SKM-1 (cell line): ENCODE data around the gene KCNG2.

Source experiments
- DNase-seq: peaks from one replicate; lab custom pipeline; 2025; ENCODE audit not compliant: unreplicated experiment; lab: John Stamatoyannopoulos, UW

KCNG2 gene

GRCh38 chr18:79784965-79785770 lies 12.6 kb upstream of the KCNG2 start:
- no peak for DNase-seq

- DNase-seq: no peak
Observed at GRCh38 chr18:79785831-79786230, 11.9 kb upstream of the KCNG2 start.

- no peak for DNase-seq
Observed at GRCh38 chr18:79786304-79786703, 11.4 kb upstream of the KCNG2 start.

- DNase-seq: no peak
Observed at GRCh38 chr18:79786786-79787526, 10.8 kb upstream of the KCNG2 start.

GRCh38 chr18:79787527-79787864 lies 10.2 kb upstream of the KCNG2 start:
- no peak for DNase-seq

- no peak for DNase-seq
Observed at GRCh38 chr18:79787865-79788733, 9.6 kb upstream of the KCNG2 start.

GRCh38 chr18:79788734-79789085 lies 9.0 kb upstream of the KCNG2 start:
- no peak for DNase-seq

- no peak for DNase-seq
Observed at GRCh38 chr18:79789091-79789891, 8.4 kb upstream of the KCNG2 start.

- no peak for DNase-seq
Observed at GRCh38 chr18:79789901-79790890, 7.5 kb upstream of the KCNG2 start.

GRCh38 chr18:79790996-79791972 lies 6.5 kb upstream of the KCNG2 start:
- peak; percentile 98 for DNase-seq

GRCh38 chr18:79792096-79792987 lies 5.4 kb upstream of the KCNG2 start:
- DNase-seq: peak; percentile 41

GRCh38 chr18:79792988-79793355 lies 4.8 kb upstream of the KCNG2 start:
- peak; percentile 30 for DNase-seq

- no peak for DNase-seq
Observed at GRCh38 chr18:79794846-79795245, 2.9 kb upstream of the KCNG2 start.

- no peak for DNase-seq
Observed at GRCh38 chr18:79795446-79795845, 2.3 kb upstream of the KCNG2 start.

- no peak for DNase-seq
Observed at GRCh38 chr18:79796016-79796415, 1.7 kb upstream of the KCNG2 start.

GRCh38 chr18:79796531-79797405 lies 970 bp upstream of the KCNG2 start:
- no peak for DNase-seq
